Globus pallidus (tissue), 1 donor: ENCODE data around the gene SLC6A6.
"Not testable (repeated sequence)": the region's sequence is repeated elsewhere in the genome, so short reads cannot be mapped to it uniquely, and the experiment has no call there.

Experiments
- DNase-seq: peaks from one replicate; pipeline ENCODE4 v3.0.0-alpha.2; 2015; ENCODE audit warnings: low spot score

Gene SLC6A6

GRCh38 chr3:14398797-14399106, 3.7 kb upstream of the SLC6A6 start:
- DNase-seq: no peak

DNA sequence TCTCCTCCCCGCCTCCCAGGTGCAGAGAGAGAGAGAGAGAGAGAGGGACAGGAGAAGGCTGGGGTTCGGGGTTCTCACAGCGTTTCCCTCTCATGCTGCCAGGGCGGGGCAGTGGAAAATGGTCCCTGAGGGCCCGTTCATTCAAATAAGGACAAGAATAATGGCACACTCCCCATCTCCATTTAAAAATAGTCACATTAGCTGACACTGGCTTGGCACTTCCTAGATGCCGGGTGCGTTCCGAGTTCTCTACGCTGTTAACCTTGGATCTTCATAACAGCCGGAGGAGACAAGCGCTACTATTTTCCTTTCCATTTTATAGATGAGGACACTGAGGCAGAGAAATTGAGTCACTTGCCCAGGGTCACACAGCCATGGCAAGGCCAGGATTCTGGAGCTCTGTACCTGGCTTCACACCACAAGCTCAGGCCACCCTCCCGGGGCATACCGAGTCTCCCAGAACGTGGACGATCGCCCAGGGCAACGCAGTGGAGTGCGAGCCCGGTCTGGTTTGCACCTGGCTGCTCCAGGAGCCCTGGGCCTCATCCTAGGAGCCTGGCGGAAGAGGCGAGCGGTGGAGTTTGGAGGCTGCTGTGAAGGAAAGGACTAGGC, 608 bp upstream of the SLC6A6 start:
- DNase-seq: no peak

DNA sequence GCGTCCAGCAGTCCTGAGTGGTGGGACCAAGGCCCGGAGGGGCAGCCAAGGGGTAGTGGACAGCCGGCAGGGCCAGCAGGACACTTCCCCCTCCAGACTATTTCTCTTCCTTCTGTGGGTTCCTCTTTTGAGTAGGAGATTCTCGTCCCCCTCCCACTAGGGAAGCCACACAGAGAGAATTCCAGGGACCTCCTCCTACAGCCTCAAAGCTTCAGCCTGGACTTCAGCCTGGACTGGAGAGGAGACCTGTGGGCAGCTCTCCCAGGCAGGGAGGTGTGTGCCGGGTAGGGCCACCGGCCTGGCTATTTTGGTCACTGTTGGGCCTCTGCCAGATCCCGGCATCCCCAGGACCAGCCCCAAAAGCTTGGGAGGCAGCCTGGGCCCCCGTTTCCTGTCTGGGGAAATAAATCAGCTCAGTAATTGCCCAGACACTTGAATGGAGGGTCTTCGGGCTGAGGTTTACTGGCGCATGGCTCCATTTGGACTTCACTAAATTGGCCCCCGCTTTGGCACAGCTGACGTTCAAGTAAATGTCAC, 1.3 kb downstream of the SLC6A6 start:
- peak; percentile 55 for DNase-seq

- DNase-seq: no peak
Observed at GRCh38 chr3:14404186-14404585, 1.8 kb downstream of the SLC6A6 start.

GRCh38 chr3:14404631-14405359, 2.4 kb downstream of the SLC6A6 start:
- DNase-seq: no peak

GRCh38 chr3:14405360-14406238, 3.2 kb downstream of the SLC6A6 start:
- no peak for DNase-seq

DNA sequence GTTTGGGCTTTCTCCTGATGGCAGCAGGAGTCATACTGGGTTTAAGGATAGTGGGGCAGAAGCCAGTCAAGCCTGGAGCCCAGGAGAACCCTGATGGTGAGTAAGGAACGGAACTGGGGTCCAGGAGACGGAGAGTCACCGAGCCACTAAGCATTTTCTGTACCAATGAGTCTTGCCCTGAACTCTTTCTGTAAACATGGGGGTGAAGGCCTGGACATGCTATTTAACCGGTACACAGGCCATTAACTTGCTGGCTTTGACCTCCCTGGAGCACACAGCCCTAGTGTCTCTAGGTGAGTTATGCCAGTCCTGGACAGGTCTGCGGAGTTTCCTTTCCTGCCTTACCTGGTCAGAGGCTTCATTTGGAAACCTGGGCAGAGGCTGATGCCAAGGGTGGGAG, 3.9 kb downstream of the SLC6A6 start:
- no peak for DNase-seq

DNA sequence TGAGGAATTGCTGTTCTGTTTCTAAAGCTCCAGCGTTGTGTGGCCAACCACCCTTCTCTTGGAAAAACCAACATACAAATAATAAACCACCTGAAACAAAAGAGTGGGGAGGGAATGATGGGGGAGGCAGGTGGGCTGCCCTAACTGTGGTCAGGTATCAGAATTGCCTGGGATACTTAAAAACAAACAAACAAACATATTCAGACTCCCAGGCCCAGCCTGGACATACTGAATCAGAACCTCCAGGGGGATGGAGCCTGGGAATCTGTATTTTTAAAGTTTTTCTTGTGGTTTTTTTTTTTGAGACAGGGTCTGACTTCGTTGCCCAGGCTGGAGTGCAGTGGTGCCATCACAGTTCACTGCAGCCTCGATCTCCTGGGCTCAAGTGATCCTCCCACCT, 4.4 kb downstream of the SLC6A6 start:
- DNase-seq: no peak

GRCh38 chr3:14407203-14407602, 4.8 kb downstream of the SLC6A6 start:
- no peak for DNase-seq

- DNase-seq: not testable (repeated sequence)
Observed at GRCh38 chr3:14409779-14410063, 7.3 kb downstream of the SLC6A6 start.

DNA sequence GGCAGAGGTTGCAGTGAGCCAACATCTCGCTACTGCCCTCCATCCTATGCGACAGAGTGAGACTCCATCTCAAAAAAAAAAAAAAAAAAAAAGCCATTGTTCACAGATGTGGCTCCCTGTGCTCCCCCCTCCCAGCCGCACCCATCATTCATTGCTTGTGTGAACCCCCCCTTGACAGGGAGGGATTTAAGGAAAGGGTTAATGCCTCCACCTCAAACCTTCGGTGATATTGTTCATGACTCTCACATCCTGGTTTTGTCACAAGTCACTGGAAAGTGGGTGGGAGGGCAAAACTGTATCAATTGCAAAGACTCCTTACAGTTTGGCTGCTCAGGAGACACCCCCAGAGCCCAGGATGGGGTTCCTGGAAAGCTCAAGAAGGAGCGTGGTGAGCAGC, 7.7 kb downstream of the SLC6A6 start:
- DNase-seq: no peak

- DNase-seq: no peak
Observed at GRCh38 chr3:14410503-14411165, 8.2 kb downstream of the SLC6A6 start.

DNA sequence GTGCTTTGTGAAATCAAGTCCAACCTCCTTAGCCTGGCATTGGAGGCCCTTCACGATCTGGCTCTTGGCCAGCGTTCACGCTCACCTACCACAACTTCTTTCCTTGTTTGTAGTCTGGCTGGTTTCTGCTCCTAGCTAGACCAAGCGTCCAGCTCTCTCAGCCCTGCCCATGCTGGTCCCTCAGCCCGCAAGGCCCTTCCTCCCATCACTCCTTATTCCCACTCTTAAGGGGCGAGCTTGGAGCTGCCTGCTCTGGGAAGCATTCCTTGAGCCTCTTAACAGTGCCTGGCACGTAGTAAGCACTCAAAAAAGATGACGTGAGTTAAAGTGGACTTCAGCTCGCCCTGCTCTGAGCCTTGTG, 8.7 kb downstream of the SLC6A6 start:
- DNase-seq: no peak

DNA sequence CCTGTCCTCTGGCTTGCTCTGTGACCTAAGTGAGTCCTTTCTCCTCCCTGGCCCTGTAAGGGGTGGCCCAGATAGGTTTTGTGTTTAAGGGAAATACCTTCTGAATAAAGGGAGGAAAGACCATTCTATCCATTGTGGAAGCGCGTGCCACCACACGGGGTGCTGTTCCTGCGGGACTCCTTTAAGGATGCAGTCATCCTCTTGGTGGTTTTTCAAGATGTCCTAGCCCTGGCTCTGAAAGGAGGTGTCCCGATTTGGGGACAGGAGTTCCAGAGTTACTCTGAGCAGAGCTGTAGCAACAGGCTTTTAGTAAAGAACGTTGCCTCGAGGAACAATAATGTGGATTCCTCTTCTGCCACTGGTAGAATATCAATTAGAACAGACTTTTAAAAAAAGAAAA, 9.6 kb downstream of the SLC6A6 start:
- DNase-seq: no peak

GRCh38 chr3:14412831-14413380, 10.5 kb downstream of the SLC6A6 start:
- DNase-seq: peak; percentile 29

DNA sequence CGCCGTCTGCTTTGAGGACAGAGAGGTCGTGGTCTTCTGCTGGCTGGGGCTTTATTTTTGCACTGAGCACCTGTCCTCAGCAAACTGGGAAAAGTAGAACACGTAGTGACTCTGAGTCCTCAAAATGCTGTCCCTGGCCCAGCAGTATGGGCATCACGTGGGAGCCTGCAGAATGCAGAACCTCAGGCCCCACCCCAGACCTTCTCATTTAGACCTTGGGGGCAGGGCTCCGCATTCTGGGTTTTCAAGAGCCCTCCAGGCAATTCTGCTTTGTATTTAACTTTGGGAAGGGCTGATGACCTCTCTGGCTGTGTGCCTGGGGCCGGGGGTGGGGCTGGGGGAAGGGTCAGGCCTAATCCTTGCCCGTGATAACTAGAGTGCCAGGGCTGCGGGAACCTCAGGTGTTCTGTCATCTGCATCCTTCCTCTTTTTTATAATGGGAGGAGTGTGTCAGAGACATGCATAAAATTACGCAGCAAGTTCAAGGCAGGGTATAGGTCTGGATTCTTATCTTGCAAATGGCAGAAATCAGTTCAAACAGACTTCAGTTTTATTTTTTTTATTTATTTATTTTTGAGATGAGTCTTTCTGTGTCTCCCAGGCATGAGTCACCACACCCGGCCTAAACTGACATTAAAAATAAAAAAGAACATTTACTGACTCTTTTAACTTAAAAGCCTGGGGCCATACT, 11.1 kb downstream of the SLC6A6 start:
- DNase-seq: no peak

DNA sequence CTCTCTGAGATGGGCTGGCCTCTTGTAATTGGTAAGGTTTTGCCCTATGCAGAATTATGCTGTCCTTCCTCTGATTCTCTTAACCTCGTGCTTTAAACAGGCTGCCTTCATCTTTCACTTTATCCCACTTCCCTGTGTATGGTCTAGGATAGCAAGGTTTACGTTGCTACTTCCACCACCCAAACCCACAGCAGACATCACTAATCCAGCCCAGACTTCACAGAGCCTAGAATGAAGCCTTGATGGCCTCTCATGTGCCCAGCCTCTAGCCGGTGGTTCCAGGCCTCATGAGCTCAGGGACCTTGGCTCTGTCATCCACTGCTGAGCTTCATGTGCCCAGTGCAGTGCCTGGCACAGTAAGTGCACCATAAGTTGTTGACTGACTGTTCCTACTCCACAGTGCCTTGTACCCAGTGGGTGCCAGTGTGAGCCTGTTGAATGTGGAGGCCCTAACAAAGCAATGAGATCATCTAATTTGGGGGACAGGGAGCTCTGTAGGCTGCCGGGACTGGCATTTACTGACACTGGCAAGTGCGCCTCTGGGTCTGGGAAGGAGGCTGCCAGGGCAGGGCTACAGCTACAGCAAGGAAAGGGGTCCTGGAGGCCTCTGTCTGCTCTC, 12.5 kb downstream of the SLC6A6 start:
- peak; percentile 51 for DNase-seq

- no peak for DNase-seq
Observed at GRCh38 chr3:14415501-14415900, 13.1 kb downstream of the SLC6A6 start.

DNA sequence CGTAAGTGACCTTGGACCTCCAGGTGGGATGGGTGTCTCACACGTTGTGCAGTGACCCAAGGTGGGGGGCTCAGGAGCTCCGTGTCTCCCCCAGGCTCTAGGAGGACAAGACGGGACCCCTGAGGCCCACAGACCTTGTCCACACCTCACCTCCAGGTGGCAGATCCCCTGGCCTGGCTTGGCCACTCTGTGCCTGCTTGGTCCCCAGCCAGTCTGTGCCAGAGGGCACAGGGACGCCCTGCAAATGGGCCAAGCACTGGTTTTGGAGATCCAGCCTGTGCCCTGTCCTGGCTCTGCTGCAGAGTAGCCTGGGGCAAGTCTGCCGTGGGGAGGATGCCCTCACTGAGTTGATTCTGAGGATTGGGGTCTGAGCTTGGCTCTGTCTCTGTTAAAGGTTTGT, 14.0 kb downstream of the SLC6A6 start:
- no peak for DNase-seq

DNA sequence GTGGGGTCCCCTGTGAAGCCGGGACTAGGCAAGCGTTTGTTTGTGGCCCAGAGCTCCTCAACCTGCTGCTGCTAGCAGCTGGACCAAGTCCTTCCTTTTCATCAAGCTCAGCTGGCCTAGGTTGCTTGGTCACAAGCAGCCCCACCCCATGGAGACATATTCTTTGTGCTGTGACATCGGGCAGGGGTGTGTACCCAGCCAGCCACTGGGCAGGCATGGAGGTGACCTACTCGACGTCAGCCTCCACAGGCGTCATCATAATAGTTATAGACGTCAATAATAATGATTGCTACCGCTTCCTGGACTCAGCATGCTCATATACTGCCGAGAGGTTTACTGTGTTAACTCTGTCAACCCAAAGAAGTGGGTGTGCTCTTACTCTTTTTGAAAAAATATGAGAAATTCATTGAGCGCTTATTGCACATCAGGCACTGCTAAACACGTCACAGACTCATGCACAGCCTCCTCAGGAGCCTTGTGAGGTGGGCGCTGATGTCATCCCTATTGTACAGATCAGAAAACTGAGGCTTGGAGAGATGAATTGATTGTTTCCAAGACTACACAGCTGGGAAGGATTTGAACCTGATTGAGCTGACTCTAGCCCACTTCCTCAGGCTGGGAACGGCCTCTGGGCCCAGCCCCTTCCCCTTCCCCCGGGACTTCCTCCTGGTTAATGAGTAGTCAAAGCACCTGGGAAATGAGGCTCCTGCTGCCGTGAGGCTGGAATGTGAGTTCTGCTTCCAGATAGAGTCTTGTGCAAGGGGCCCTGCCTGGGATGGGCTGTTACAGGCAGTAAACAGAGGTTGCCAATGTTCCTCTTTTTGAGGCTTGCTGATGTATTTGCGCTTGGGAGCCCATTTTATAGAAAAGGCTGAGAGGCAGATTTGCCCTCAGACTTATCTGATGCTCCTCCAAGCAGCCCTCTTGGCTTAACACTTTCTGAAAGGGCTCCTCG, 16.2 kb downstream of the SLC6A6 start:
- no peak for DNase-seq
